GM18907 (cell line): ENCODE measurements around the gene IPO8.

Source experiments
- ATAC-seq: cut with Tn5 transposase; IDR thresholded peaks from one replicate; pipeline ENCODE4 v1.9.1; 2021; ENCODE audit warnings: mild to moderate bottlenecking, moderate library complexity; ENCODE audit not compliant: unreplicated experiment

Gene IPO8

GRCh38 chr12:30695199-30696102 lies at the start of gene IPO8:
IPO8 (minus strand) TSS chr12:30695869; CDS start chr12:30695647, 222 bp downstream.
- peak; percentile 89 for ATAC-seq

- ATAC-seq: no peak
These were observed 48.7 kb upstream of the IPO8 start for GRCh38 chr12:30744321-30744720.

- no peak for ATAC-seq
These were observed 44.6 kb upstream of the IPO8 start for GRCh38 chr12:30740274-30740673.

GRCh38 chr12:30739020-30739419 lies 43.4 kb upstream of the IPO8 start:
- no peak for ATAC-seq

- ATAC-seq: no peak
These were observed 37.4 kb upstream of the IPO8 start for GRCh38 chr12:30732954-30733637.

GRCh38 chr12:30730011-30730410 lies 34.3 kb upstream of the IPO8 start:
- ATAC-seq: no peak

GRCh38 chr12:30729547-30729946 lies 33.9 kb upstream of the IPO8 start:
- no peak for ATAC-seq

- ATAC-seq: no peak
These were observed 31.0 kb upstream of the IPO8 start for GRCh38 chr12:30726647-30727046.

GRCh38 chr12:30725739-30726138 lies 30.1 kb upstream of the IPO8 start:
- ATAC-seq: no peak

GRCh38 chr12:30719060-30719459 lies 23.4 kb upstream of the IPO8 start:
- no peak for ATAC-seq

- no peak for ATAC-seq
These were observed 12.1 kb upstream of the IPO8 start for GRCh38 chr12:30707613-30708342.

GRCh38 chr12:30706476-30706875 lies 10.8 kb upstream of the IPO8 start:
- no peak for ATAC-seq

- ATAC-seq: no peak
These were observed 5.4 kb upstream of the IPO8 start for GRCh38 chr12:30701056-30701455.

- ATAC-seq: no peak
These were observed 4.7 kb upstream of the IPO8 start for GRCh38 chr12:30700216-30700900.

- ATAC-seq: no peak
These were observed 2.7 kb upstream of the IPO8 start for GRCh38 chr12:30698346-30698745.

- ATAC-seq: no peak
These were observed 1.3 kb upstream of the IPO8 start for GRCh38 chr12:30696943-30697342.

GRCh38 chr12:30696486-30696885 lies 817 bp upstream of the IPO8 start:
- ATAC-seq: no peak

GRCh38 chr12:30696103-30696408 lies 387 bp upstream of the IPO8 start:
- peak; percentile 49 for ATAC-seq

GRCh38 chr12:30694412-30695198 lies 1.1 kb downstream of the IPO8 start:
- peak; percentile 35 for ATAC-seq

GRCh38 chr12:30692470-30692869 lies 3.2 kb downstream of the IPO8 start:
- no peak for ATAC-seq
